ENCODE data around the gene SKIC3.

SKIC3 gene

DNA sequence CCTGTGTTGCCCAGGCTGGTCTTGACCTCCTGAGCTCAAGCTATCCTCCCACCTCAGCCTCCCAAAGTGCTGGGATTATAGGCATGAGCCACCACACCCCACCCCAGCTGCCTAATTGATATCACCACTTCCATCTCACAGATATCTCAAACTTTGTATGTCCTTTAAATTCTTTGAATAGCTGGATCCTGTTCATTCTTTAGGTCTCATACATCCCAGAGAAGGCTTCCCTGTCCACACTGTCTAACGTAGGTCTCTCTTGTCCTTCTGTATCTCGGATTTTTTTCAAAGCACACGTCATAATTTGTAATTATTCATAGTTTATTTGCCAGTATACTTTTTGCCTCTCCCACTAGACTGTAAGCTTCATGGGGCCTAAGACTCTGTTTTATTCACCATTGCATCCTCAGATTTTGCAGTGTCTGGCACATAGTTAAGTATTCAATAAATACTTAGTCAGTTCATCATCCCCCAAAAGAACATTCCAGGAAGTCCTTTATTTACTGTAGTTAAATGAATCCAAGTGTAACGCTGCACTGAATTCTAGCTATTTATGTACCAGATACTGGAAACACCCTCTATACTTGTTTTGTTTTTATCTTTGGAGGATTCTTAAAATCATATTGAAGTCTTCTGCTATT is 10.6 kb upstream of the SKIC3 start:
- Histone ChIP-seq H3K79me2 (ENCODE audit: control insufficient read depth, low read length) (no peaks in the 10 kb centered on the region), H3K27ac (ENCODE audit: low read depth, low read length) (no peak overlapping the region)
- TF ChIP-seq, protein P1, sequence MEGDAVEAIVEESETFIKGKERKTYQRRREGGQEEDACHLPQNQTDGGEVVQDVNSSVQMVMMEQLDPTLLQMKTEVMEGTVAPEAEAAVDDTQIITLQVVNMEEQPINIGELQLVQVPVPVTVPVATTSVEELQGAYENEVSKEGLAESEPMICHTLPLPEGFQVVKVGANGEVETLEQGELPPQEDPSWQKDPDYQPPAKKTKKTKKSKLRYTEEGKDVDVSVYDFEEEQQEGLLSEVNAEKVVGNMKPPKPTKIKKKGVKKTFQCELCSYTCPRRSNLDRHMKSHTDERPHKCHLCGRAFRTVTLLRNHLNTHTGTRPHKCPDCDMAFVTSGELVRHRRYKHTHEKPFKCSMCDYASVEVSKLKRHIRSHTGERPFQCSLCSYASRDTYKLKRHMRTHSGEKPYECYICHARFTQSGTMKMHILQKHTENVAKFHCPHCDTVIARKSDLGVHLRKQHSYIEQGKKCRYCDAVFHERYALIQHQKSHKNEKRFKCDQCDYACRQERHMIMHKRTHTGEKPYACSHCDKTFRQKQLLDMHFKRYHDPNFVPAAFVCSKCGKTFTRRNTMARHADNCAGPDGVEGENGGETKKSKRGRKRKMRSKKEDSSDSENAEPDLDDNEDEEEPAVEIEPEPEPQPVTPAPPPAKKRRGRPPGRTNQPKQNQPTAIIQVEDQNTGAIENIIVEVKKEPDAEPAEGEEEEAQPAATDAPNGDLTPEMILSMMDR (IDR thresholded peaks at IDR 0.05; ENCODE audit: low read depth, low read length, poor library complexity, severe bottlenecking), result no peak
- no peak for TF ChIP-seq EZH2phosphoT487 (IDR thresholded peaks at IDR 0.05; ENCODE audit: borderline replicate concordance, low read length)

DNA sequence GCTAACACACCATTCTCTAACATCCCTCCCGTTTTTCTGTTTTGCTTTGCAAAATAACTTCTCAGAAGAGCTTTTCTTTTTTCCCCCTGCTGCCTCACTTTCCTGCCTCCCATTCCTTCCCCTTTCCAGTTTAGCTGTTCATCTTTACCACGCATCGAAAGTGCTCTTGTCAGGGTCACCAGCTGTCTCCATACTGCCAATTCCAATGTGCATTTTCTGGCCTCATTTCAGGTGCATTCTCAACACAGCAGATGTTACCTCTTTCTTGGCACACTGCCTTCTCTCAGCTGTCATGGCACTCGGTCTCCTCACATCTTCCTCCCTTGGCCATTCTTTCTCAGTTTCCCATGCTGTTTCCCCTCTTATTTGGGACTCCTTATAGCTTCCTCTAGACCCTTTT is 9.7 kb upstream of the SKIC3 start:
- no peak overlapping the region for H3K4me3 ChIP-seq (ENCODE audit: low read length)
- H3K4me1 ChIP-seq (ENCODE audit: control insufficient read depth, low read length), result no peaks in the 10 kb centered on the region
- no peak overlapping the region for H3K4me2 ChIP-seq (ENCODE audit: low read length)
- TF ChIP-seq, protein P1 (IDR thresholded peaks at IDR 0.05; ENCODE audit: low read depth, low read length, poor library complexity, severe bottlenecking), result no peak
- no peak for TF ChIP-seq EZH2phosphoT487 (IDR thresholded peaks at IDR 0.05; ENCODE audit: borderline replicate concordance, low read length)
- no peaks in the 10 kb centered on the region for H3K79me2 ChIP-seq (ENCODE audit: control insufficient read depth, low read length)
- no peaks in the 10 kb centered on the region for H3F3A ChIP-seq (ENCODE audit: control insufficient read depth, insufficient read depth)
- no peaks in the 10 kb centered on the region for H3K9me2 ChIP-seq (replicated peaks; ENCODE audit: control insufficient read depth, low read length)
- H3K27me3 ChIP-seq (ENCODE audit: control insufficient read depth, low read length), result no peaks in the 10 kb centered on the region
- peaks cover 4% of the 10 kb centered on the region; the same call in 1 of the 2 replicates for H3K36me3 ChIP-seq (ENCODE audit: control insufficient read depth, low read length)
- H3K27ac ChIP-seq (ENCODE audit: low read depth, low read length), result no peak overlapping the region
- no peaks in the 10 kb centered on the region for H3K9me3 ChIP-seq (ENCODE audit: control insufficient read depth, insufficient read depth, low read length)
- no peaks in the 10 kb centered on the region for H4K20me1 ChIP-seq (ENCODE audit: control insufficient read depth, insufficient read depth, low read depth, low read length)

More for the DNA sequence above, 10.6 kb upstream of the SKIC3 start:
- Histone ChIP-seq H3K36me3 (ENCODE audit: control insufficient read depth, low read length) (peaks cover 4% of the 10 kb centered on the region; the same call in 1 of the 2 replicates), H3K4me2 (ENCODE audit: low read length) (no peak overlapping the region), H3K4me3 (ENCODE audit: low read length) (no peak overlapping the region), H3K27me3 (ENCODE audit: control insufficient read depth, low read length) (no peaks in the 10 kb centered on the region), H3F3A (ENCODE audit: control insufficient read depth, insufficient read depth) (no peaks in the 10 kb centered on the region), H3K9me2 (replicated peaks; ENCODE audit: control insufficient read depth, low read length) (no peaks in the 10 kb centered on the region), H3K4me1 (ENCODE audit: control insufficient read depth, low read length) (no peaks in the 10 kb centered on the region), H3K9me3 (ENCODE audit: control insufficient read depth, insufficient read depth, low read length) (no peaks in the 10 kb centered on the region), H4K20me1 (ENCODE audit: control insufficient read depth, insufficient read depth, low read depth, low read length) (no peaks in the 10 kb centered on the region)

- H3K79me2 ChIP-seq (ENCODE audit: control insufficient read depth, low read length), result no peaks in the 10 kb centered on the region
- H3F3A ChIP-seq (ENCODE audit: control insufficient read depth, insufficient read depth), result no peaks in the 10 kb centered on the region
- H3K9me3 ChIP-seq (ENCODE audit: control insufficient read depth, insufficient read depth, low read length), result no peaks in the 10 kb centered on the region
- no peaks in the 10 kb centered on the region for H3K4me1 ChIP-seq (ENCODE audit: control insufficient read depth, low read length)
- H3K4me2 ChIP-seq (ENCODE audit: low read length), result no peak overlapping the region
- TF ChIP-seq, protein P1 (IDR thresholded peaks at IDR 0.05; ENCODE audit: low read depth, low read length, poor library complexity, severe bottlenecking), result no peak
- TF ChIP-seq EZH2phosphoT487 (IDR thresholded peaks at IDR 0.05; ENCODE audit: borderline replicate concordance, low read length), result no peak
- H3K9me2 ChIP-seq (replicated peaks; ENCODE audit: control insufficient read depth, low read length), result no peaks in the 10 kb centered on the region
- H3K36me3 ChIP-seq (ENCODE audit: control insufficient read depth, low read length), result peaks cover 3% of the 10 kb centered on the region; the same call in 1 of the 2 replicates
- H4K20me1 ChIP-seq (ENCODE audit: control insufficient read depth, insufficient read depth, low read depth, low read length), result no peaks in the 10 kb centered on the region
- H3K4me3 ChIP-seq (ENCODE audit: low read length), result no peak overlapping the region
- no peaks in the 10 kb centered on the region for H3K27me3 ChIP-seq (ENCODE audit: control insufficient read depth, low read length)
- H3K27ac ChIP-seq (ENCODE audit: low read depth, low read length), result no peak overlapping the region
Observed at GRCh38 chr5:95563367-95563766, 8.6 kb upstream of the SKIC3 start.

Data from DOHH2 (cell line).